Small intestine (tissue), 7 donors: ENCODE results near the gene HAUS3. TPM values are rescaled to one million over a fixed set of nuclear protein-coding genes. Genes with fewer than 3 reads are reported as not detected.

Source experiments
- DNase-seq, 2 donors: peaks; one replicate each; pipeline versions ENCODE4 v3.0.0 to v3.0.0-alpha.2; 2013
- FAIRE-seq: peaks from 2 replicates; lab custom pipeline; 2012; peaks lifted over from hg19 to GRCh38; lab: Jason Lieb, UNC
- H3K27ac ChIP-seq, 3 donors: one replicate each; pipeline ENCODE4 v1.5.1; 2013; ENCODE audit warnings: low read length in 2 of 3, mild to moderate bottlenecking in 2 of 3, control low read depth in 1 of 3, inconsistent platforms in 1 of 3, low read depth in 1 of 3, moderate library complexity in 1 of 3
- H3K27me3 ChIP-seq, 3 donors: one replicate each; pipeline ENCODE4 v1.6.1; 2013; ENCODE audit warnings: low read length in 3 of 3, inconsistent platforms in 1 of 3; ENCODE audit not compliant: control insufficient read depth in 3 of 3, insufficient read depth in 3 of 3
- H3K36me3 ChIP-seq, 3 donors: one replicate each; pipeline ENCODE4 v1.6.1; 2013; ENCODE audit warnings: low read length in 3 of 3, inconsistent platforms in 1 of 3, low read depth in 1 of 3, mild to moderate bottlenecking in 1 of 3, moderate library complexity in 1 of 3; ENCODE audit not compliant: control insufficient read depth in 3 of 3, insufficient read depth in 2 of 3
- H3K4me1 ChIP-seq, 3 donors: one replicate each; pipeline ENCODE4 v1.6.1; 2013; ENCODE audit warnings: low read length in 2 of 3, inconsistent platforms in 1 of 3, low read depth in 1 of 3, mild to moderate bottlenecking in 1 of 3, moderate library complexity in 1 of 3; ENCODE audit not compliant: control insufficient read depth in 3 of 3, insufficient read depth in 2 of 3
- H3K4me3 ChIP-seq, 3 donors: one replicate each; pipeline ENCODE4 v1.5.1; 2013; ENCODE audit warnings: low read length in 3 of 3, control low read depth in 1 of 3, inconsistent platforms in 1 of 3, low read depth in 1 of 3, mild to moderate bottlenecking in 1 of 3, moderate library complexity in 1 of 3
- H3K9me3 ChIP-seq, 2 donors: one replicate each; pipeline ENCODE4 v1.6.1; 2013; ENCODE audit warnings: low read depth in 1 of 2, low read length in 1 of 2; ENCODE audit not compliant: control insufficient read depth in 2 of 2, insufficient read depth in 1 of 2
- WGBS, 3 donors: extraction: QIAGEN DNeasy Blood & Tissue Kit; methylation state at CpG; one replicate each; pipeline ENCODE4 v1.1.7; 2013; 5-methylcytosine and 5-hydroxymethylcytosine counted together
- polyA plus RNA-seq, 4 donors: library from polyadenylated mRNA; stranded (reverse) in 3 of 4; unstranded in 1 of 4; fragments of 200-250 nt in 3 of 4; fragments of 120-200 nt in 1 of 4; gene quantifications; one replicate each; pipeline versions ENCODE4 v1.2.1 to v1.2.3, GENCODE V29; 2013
- donor health status: healthy with polysubstance abuse.
- donor health status: control.
- donor health status: control.
- donor health status: Bipolar disorder and iron deficiency.
- donor health status: healthy.

Gene HAUS3
- polyA plus RNA-seq, 4 donors = 4.0 to 16.4 (median 5.1) TPM

- H3K4me3 ChIP-seq = no peak overlapping the region
- DNase-seq = no peak
- no peak overlapping the region for H3K27ac ChIP-seq
- H3K36me3 ChIP-seq = peaks cover 0 to 5% (median 3%) of the 10 kb centered on the region in 3 donors
- no peaks in the 10 kb centered on the region for H3K9me3 ChIP-seq
- peaks cover 0 to 1% (median 0%) of the 10 kb centered on the region in 3 donors for H3K4me1 ChIP-seq
- no peaks in the 10 kb centered on the region for H3K27me3 ChIP-seq
- FAIRE-seq = no peak
- 76 to 82% (median 80%) methylated on average over 19 of the region's 19 CpGs for WGBS, 3 donors
Observed at GRCh38 chr4:2286904-2287593, 45.1 kb upstream of the HAUS3 start.

- Histone ChIP-seq H3K27ac (no peak overlapping the region), H3K27me3 (no peaks in the 10 kb centered on the region), H3K9me3 (no peaks in the 10 kb centered on the region), H3K4me1 (peaks cover 0 to 1% (median 0%) of the 10 kb centered on the region in 3 donors), H3K36me3 (peaks cover 0 to 5% (median 3%) of the 10 kb centered on the region in 3 donors), H3K4me3 (no peak overlapping the region)
- WGBS, 3 donors = 84 to 85% (median 85%) methylated on average over 26 to 27 of the region's 27 CpGs
- FAIRE-seq (no peak), DNase-seq (no peak)
Observed at GRCh38 chr4:2285613-2286381, 43.9 kb upstream of the HAUS3 start.

- WGBS, 3 donors = 81 to 93% (median 86%) methylated on average over 15 of the region's 15 CpGs
- Histone ChIP-seq H3K9me3 (no peaks in the 10 kb centered on the region), H3K4me3 (no peak overlapping the region), H3K27ac (no peak overlapping the region), H3K27me3 (no peaks in the 10 kb centered on the region), H3K36me3 (peaks cover 0 to 5% (median 3%) of the 10 kb centered on the region in 3 donors), H3K4me1 (peaks cover 0 to 1% (median 0%) of the 10 kb centered on the region in 3 donors)
- no peak for DNase-seq
- FAIRE-seq = no peak
Observed at GRCh38 chr4:2284934-2285612, 43.2 kb upstream of the HAUS3 start.

GRCh38 chr4:2284161-2284933, 42.4 kb upstream of the HAUS3 start:
- FAIRE-seq (no peak), DNase-seq (no peak)
- Histone ChIP-seq H3K27me3 (no peaks in the 10 kb centered on the region), H3K36me3 (peaks cover 0 to 5% (median 0%) of the 10 kb centered on the region in 3 donors), H3K9me3 (no peaks in the 10 kb centered on the region), H3K4me1 (peaks cover 0 to 1% (median 0%) of the 10 kb centered on the region in 3 donors), H3K27ac (no peak overlapping the region), H3K4me3 (no peak overlapping the region)
- WGBS, 3 donors = 95 to 98% (median 96%) methylated on average over 23 of the region's 23 CpGs

- Histone ChIP-seq H3K4me3 (no peak overlapping the region), H3K27me3 (no peaks in the 10 kb centered on the region), H3K36me3 (peaks cover 0 to 5% (median 0%) of the 10 kb centered on the region in 3 donors), H3K9me3 (no peaks in the 10 kb centered on the region), H3K27ac (no peak overlapping the region), H3K4me1 (peaks cover 0 to 1% (median 0%) of the 10 kb centered on the region in 3 donors)
- DNase-seq (no peak), FAIRE-seq (no peak)
- 88 to 95% (median 90%) methylated on average over 3 of the region's 3 CpGs for WGBS, 3 donors
Observed at GRCh38 chr4:2283199-2283711, 41.3 kb upstream of the HAUS3 start.

GRCh38 chr4:2281575-2282343, 39.8 kb upstream of the HAUS3 start:
- peak overlapping the region in 1 of 3 donors; percentile 81 for H3K27ac ChIP-seq
- no peak overlapping the region for H3K4me3 ChIP-seq

GRCh38 chr4:2280531-2281300, 38.8 kb upstream of the HAUS3 start:
- no peak overlapping the region for H3K27ac ChIP-seq
- peak in 1 of 2 donors; percentile 31 for DNase-seq
- no peaks in the 10 kb centered on the region for H3K9me3 ChIP-seq
- peaks cover 0 to 1% (median 0%) of the 10 kb centered on the region in 3 donors for H3K4me1 ChIP-seq
- no peak overlapping the region for H3K4me3 ChIP-seq
- H3K27me3 ChIP-seq = no peaks in the 10 kb centered on the region
- H3K36me3 ChIP-seq = peaks cover 0 to 5% (median 0%) of the 10 kb centered on the region in 3 donors
- 74 to 82% (median 79%) methylated on average over 13 of the region's 13 CpGs for WGBS, 3 donors
- FAIRE-seq = no peak

More at GRCh38 chr4:2281575-2282343, 39.8 kb upstream of the HAUS3 start:
- DNase-seq (peak; percentile 10 to 70), FAIRE-seq (no peak)
- H3K4me1 ChIP-seq = peaks cover 0 to 1% (median 0%) of the 10 kb centered on the region in 3 donors
- WGBS, 3 donors = 41 to 45% (median 44%) methylated on average over 10 of the region's 10 CpGs
- H3K27me3 ChIP-seq = no peaks in the 10 kb centered on the region
- H3K36me3 ChIP-seq = peaks cover 0 to 5% (median 0%) of the 10 kb centered on the region in 3 donors
- no peaks in the 10 kb centered on the region for H3K9me3 ChIP-seq
